Fibroblast of pulmonary artery (primary cell): ENCODE data around the gene HS2ST1.

ENCODE experiments used
- DNase-seq: peaks from one replicate; pipeline ENCODE4 v3.0.0-alpha.2; 2010; ENCODE audit warnings: low read depth
- H3K4me3 ChIP-seq: replicated peaks from 2 replicates; pipeline ENCODE4 v1.5.1; 2011; ENCODE audit warnings: low read depth, mild to moderate bottlenecking, control low read depth, low read length, moderate library complexity
- CTCF ChIP-seq: IDR thresholded peaks from 2 replicates; pipeline ENCODE4 v1.5.1; 2011; ENCODE audit warnings: mild to moderate bottlenecking, control low read depth, low read length, inconsistent platforms; ENCODE audit errors: missing control alignments

HS2ST1 gene

GRCh38 chr1:87137342-87137739 lies 222.9 kb downstream of the HS2ST1 start:
- H3K4me3 ChIP-seq = no peak overlapping the region
- DNase-seq = no peak
- no peak for TF ChIP-seq CTCF

- H3K4me3 ChIP-seq = no peak overlapping the region
- TF ChIP-seq CTCF = no peak
- DNase-seq = no peak
Observed at GRCh38 chr1:87140831-87141540, 226.6 kb downstream of the HS2ST1 start.

- H3K4me3 ChIP-seq = no peak overlapping the region
- no peak for TF ChIP-seq CTCF
- no peak for DNase-seq
Observed at GRCh38 chr1:87141556-87141955, 227.1 kb downstream of the HS2ST1 start.

GRCh38 chr1:87143413-87144135 lies 229.1 kb downstream of the HS2ST1 start:
- no peak for DNase-seq

GRCh38 chr1:87144316-87144895 lies 230.0 kb downstream of the HS2ST1 start:
- no peak overlapping the region for H3K4me3 ChIP-seq
- no peak for DNase-seq
- no peak for TF ChIP-seq CTCF

More at GRCh38 chr1:87143413-87144135, 229.1 kb downstream of the HS2ST1 start:
- no peak overlapping the region for H3K4me3 ChIP-seq
- no peak for TF ChIP-seq CTCF

- no peak for DNase-seq
- H3K4me3 ChIP-seq = no peak overlapping the region
- no peak for TF ChIP-seq CTCF
Observed at GRCh38 chr1:87144981-87145380, 230.5 kb downstream of the HS2ST1 start.
